ENCODE results near the gene PIEZO1.

DNA sequence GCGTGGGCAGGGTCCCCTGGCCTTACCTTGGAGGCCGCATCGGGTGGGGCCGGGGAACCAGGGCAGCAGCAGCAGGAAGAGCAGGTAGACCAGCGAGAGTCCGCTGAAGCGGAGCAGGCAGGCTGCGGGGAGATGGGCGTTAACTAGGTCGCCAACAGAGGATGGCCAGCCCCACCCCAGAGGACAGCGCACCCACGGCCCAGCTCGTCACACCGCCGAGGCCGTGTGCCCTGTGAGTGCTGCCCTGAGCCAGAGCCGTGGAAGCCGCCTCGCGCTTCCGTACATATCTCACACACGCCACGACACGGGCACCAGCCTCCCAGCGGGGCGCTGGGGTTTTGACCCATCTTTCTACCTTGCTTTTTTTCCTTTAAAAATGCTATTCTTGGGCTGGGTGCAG, 35.7 kb downstream of the PIEZO1 start:
- TF ChIP-seq, protein P1, sequence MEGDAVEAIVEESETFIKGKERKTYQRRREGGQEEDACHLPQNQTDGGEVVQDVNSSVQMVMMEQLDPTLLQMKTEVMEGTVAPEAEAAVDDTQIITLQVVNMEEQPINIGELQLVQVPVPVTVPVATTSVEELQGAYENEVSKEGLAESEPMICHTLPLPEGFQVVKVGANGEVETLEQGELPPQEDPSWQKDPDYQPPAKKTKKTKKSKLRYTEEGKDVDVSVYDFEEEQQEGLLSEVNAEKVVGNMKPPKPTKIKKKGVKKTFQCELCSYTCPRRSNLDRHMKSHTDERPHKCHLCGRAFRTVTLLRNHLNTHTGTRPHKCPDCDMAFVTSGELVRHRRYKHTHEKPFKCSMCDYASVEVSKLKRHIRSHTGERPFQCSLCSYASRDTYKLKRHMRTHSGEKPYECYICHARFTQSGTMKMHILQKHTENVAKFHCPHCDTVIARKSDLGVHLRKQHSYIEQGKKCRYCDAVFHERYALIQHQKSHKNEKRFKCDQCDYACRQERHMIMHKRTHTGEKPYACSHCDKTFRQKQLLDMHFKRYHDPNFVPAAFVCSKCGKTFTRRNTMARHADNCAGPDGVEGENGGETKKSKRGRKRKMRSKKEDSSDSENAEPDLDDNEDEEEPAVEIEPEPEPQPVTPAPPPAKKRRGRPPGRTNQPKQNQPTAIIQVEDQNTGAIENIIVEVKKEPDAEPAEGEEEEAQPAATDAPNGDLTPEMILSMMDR (conservative IDR thresholded peaks at IDR 0.05), result no peak
- TF ChIP-seq EZH2 (IDR thresholded peaks at IDR 0.05; ENCODE audit: low read depth), result no peak

All from PC-9 (cell line).